ENCODE measurements around the gene SDC3.

The SDC3 gene

GRCh38 chr1:30829889-30830288 lies 78.7 kb downstream of the SDC3 start:
- no peak overlapping the region for H3K4me3 ChIP-seq (ENCODE audit: control insufficient read depth, low read depth, low read length)
- DNase-seq (ENCODE audit: low read depth), result no peak
- TF ChIP-seq CTCF (IDR thresholded peaks at IDR 0.05; ENCODE audit: control insufficient read depth, insufficient read depth, low read depth, low read length, missing control alignments), result no peak

- TF ChIP-seq CTCF (IDR thresholded peaks at IDR 0.05; ENCODE audit: control insufficient read depth, insufficient read depth, low read depth, low read length, missing control alignments), result no peak
- DNase-seq (ENCODE audit: low read depth), result no peak
- peak overlapping the region; percentile 40 for H3K4me3 ChIP-seq (ENCODE audit: control insufficient read depth, low read depth, low read length)
These were observed 83.7 kb downstream of the SDC3 start for GRCh38 chr1:30824736-30825429.

GRCh38 chr1:30823969-30824735 lies 84.4 kb downstream of the SDC3 start:
- DNase-seq (ENCODE audit: low read depth), result peak; percentile 97
- peak overlapping the region; percentile 40 for H3K4me3 ChIP-seq (ENCODE audit: control insufficient read depth, low read depth, low read length)
- TF ChIP-seq CTCF (IDR thresholded peaks at IDR 0.05; ENCODE audit: control insufficient read depth, insufficient read depth, low read depth, low read length, missing control alignments), result no peak

GRCh38 chr1:30823627-30823968 lies 85.0 kb downstream of the SDC3 start:
- DNase-seq (ENCODE audit: low read depth), result no peak
- H3K4me3 ChIP-seq (ENCODE audit: control insufficient read depth, low read depth, low read length), result no peak overlapping the region; the same call in 1 of the 2 replicates

GRCh38 chr1:30822966-30823581 lies 85.5 kb downstream of the SDC3 start:
- DNase-seq (ENCODE audit: low read depth), result no peak
- TF ChIP-seq CTCF (IDR thresholded peaks at IDR 0.05; ENCODE audit: control insufficient read depth, insufficient read depth, low read depth, low read length, missing control alignments), result no peak
- no peak overlapping the region for H3K4me3 ChIP-seq (ENCODE audit: control insufficient read depth, low read depth, low read length)

More at GRCh38 chr1:30823627-30823968, 85.0 kb downstream of the SDC3 start:
- TF ChIP-seq CTCF (IDR thresholded peaks at IDR 0.05; ENCODE audit: control insufficient read depth, insufficient read depth, low read depth, low read length, missing control alignments), result no peak

GRCh38 chr1:30822006-30822405 lies 86.6 kb downstream of the SDC3 start:
- no peak for DNase-seq (ENCODE audit: low read depth)
- H3K4me3 ChIP-seq (ENCODE audit: control insufficient read depth, low read depth, low read length), result no peak overlapping the region
- TF ChIP-seq CTCF (IDR thresholded peaks at IDR 0.05; ENCODE audit: control insufficient read depth, insufficient read depth, low read depth, low read length, missing control alignments), result no peak

All from AG09309 (cell line).